Heart left ventricle (tissue), 16 donors: ENCODE measurements around the gene PIK3AP1. TPM values are rescaled to one million over a fixed set of nuclear protein-coding genes. Genes with fewer than 3 reads are reported as not detected.

Source experiments
- ATAC-seq, 4 donors: fragments of 200-7000 bp; cut with Tn5 transposase; one replicate each; pipeline ENCODE4 v1.9.1; 2020 to 2022; ENCODE audit warnings: moderate library complexity in 4 of 4, mild to moderate bottlenecking in 3 of 4, moderate number of reproducible peaks in 1 of 4
- DNase-seq, 5 donors: peaks; one replicate each; pipeline ENCODE4 v3.0.0-alpha.2; 2020
- H3K27ac ChIP-seq, 12 donors: fragments of 200-600 bp; sonication (generic) in 4 of 12; one replicate each; pipeline versions ENCODE4 v1.5.0 to v1.8.0; 2016 to 2022; ENCODE audit warnings: mild to moderate bottlenecking in 2 of 12
- H3K27me3 ChIP-seq, 9 donors: fragments of 200-600 bp; sonication (generic) in 2 of 9; one replicate each; pipeline versions ENCODE4 v1.5.1 to v1.8.0; 2016 to 2022; ENCODE audit warnings: mild to moderate bottlenecking in 3 of 9
- H3K36me3 ChIP-seq, 9 donors: fragments of 200-600 bp; sonication (generic) in 2 of 9; one replicate each; pipeline versions ENCODE4 v1.5.0 to v1.8.0; 2018 to 2022; ENCODE audit warnings: mild to moderate bottlenecking in 2 of 9
- H3K4me1 ChIP-seq, 12 donors: fragments of 200-600 bp; sonication (generic) in 4 of 12; one replicate each; pipeline versions ENCODE4 v1.5.0 to v1.8.0; 2016 to 2022; ENCODE audit warnings: mild to moderate bottlenecking in 3 of 12
- H3K4me3 ChIP-seq, 12 donors: fragments of 200-600 bp; sonication (generic) in 4 of 12; one replicate each; pipeline versions ENCODE4 v1.5.0 to v1.8.0; 2017 to 2022; ENCODE audit warnings: mild to moderate bottlenecking in 9 of 12, moderate library complexity in 4 of 12
- H3K9me3 ChIP-seq, 12 donors: fragments of 200-600 bp; sonication (generic) in 4 of 12; one replicate each; pipeline versions ENCODE4 v1.5.0 to v1.8.0; 2016 to 2022; ENCODE audit warnings: mild to moderate bottlenecking in 1 of 12
- CTCF ChIP-seq, 12 donors: fragments of 200-600 bp; sonication (generic) in 4 of 12; IDR thresholded peaks; one replicate each; pipeline versions ENCODE4 v1.5.0 to v1.8.0; 2018 to 2022; ENCODE audit warnings: antibody characterized with exemption in 12 of 12, mild to moderate bottlenecking in 5 of 12
- POLR2A ChIP-seq, 2 donors: fragments of 450-650 bp; IDR thresholded peaks; one replicate each; pipeline ENCODE4 v1.6.1; 2017; ENCODE audit warnings: antibody characterized with exemption in 2 of 2, mild to moderate bottlenecking in 2 of 2, moderate library complexity in 2 of 2
- WGBS, 4 donors: extraction: QIAGEN DNeasy Blood & Tissue Kit in 2 of 4; methylation state at CpG; one replicate each; pipeline versions ENCODE4 v1.1.5 to v1.1.7; 2013 to 2018; 5-methylcytosine and 5-hydroxymethylcytosine counted together
- intact Hi-C, 10 donors: fragments of 100-400 bp; cut with DNase I; formaldehyde crosslinking; loops; one replicate each; pipeline versions ENCODE4 v1.11.1 to v1.14.2; 2022
- polyA plus RNA-seq, 2 donors: library from polyadenylated mRNA; stranded (reverse); fragments of 200-250 nt; gene quantifications; one replicate each; pipeline ENCODE4 v1.2.3, GENCODE V29; 2013
- total RNA-seq, 9 donors: library from RNA; depleted of rRNA in 2 of 9; stranded (reverse); fragments of >200 nt in 2 of 9; fragmentation: NEBNext Ultra II Directional in 3 of 9; extraction: Animal tissue kit (Norgen Biotek cat#: 25700) in 3 of 9; gene quantifications; one replicate each; pipeline versions ENCODE4 v1.1.0 to v1.2.4, GENCODE V29; 2016 to 2023
- donor health status: ischemic (EF 13 %, LVEDD 7.1; RV severe dilation, severe dysfunction).
- donor health status: healthy with polysubstance abuse.
- donor health status: DM: no; HTN: yes; CAD: no.
- donor health status: DM: no; HTN: no; CAD: no.
- donor health status: ischemic (EF 25% LVEDD 6.9; RV normal size, moderate dysfunction).
- donor health status: ischemic (EF 25% LVEDD 5.7; RV mildly dilated, moderate dysfunction).
- donor health status: healthy.
- donor health status: DM: yes; HTN: yes; CAD: no.
- donor health status: ischemic (EF 35%, LVEDD 5.7; RV mildly dilated, moderate dysfunction).
- donor health status: nonischemic (EF 11% LVEDD 7.7; RV severe dilation, severe dysfunction).
- donor health status: DM: yes; HTN: yes; CAD: no.
- donor health status: PGD.
- donor health status: ischemic (EF 29% LVEDD 5.4; RV normal size, mild dysfunction).
- donor health status: nonischemic (EF 23%, LVEDD 6.1; RV moderate dilation, normal function).

The PIK3AP1 gene
- total and polyA plus RNA-seq, 11 donors = 1.3 to 37.9 (median 4.4) TPM

GRCh38 chr10:96678725-96679124, 41.6 kb downstream of the PIK3AP1 start:
- peaks cover 0 to 33% (median 0%) of the 10 kb centered on the region in 12 donors for H3K4me1 ChIP-seq
- WGBS, 4 donors = 89 to 95% (median 92%) methylated on average over 1 of the region's 1 CpG
- no peaks in the 10 kb centered on the region for H3K36me3 ChIP-seq
- intact Hi-C loops = no loop called here
- DNase-seq = no peak
- no peak overlapping the region for H3K4me3 ChIP-seq
- ATAC-seq = no peak
- H3K27ac ChIP-seq = no peak overlapping the region
- peaks cover 0 to 13% (median 0%) of the 10 kb centered on the region in 9 donors for H3K27me3 ChIP-seq
- TF ChIP-seq CTCF (IDR thresholded peaks at IDR 0.05) (no peak), POLR2A (IDR thresholded peaks at IDR 0.05) (no peak)
- no peaks in the 10 kb centered on the region for H3K9me3 ChIP-seq

GRCh38 chr10:96676272-96677112, 43.8 kb downstream of the PIK3AP1 start:
- 79 to 90% (median 87%) methylated on average over 10 of the region's 10 CpGs for WGBS, 4 donors
- intact Hi-C loops = no loop called here
- TF ChIP-seq CTCF (IDR thresholded peaks at IDR 0.05) (no peak), POLR2A (IDR thresholded peaks at IDR 0.05) (no peak)
- Histone ChIP-seq H3K4me1 (peaks cover 0 to 37% (median 0%) of the 10 kb centered on the region in 12 donors), H3K4me3 (no peak overlapping the region), H3K9me3 (no peaks in the 10 kb centered on the region), H3K27ac (no peak overlapping the region), H3K27me3 (peaks cover 0 to 13% (median 0%) of the 10 kb centered on the region in 9 donors), H3K36me3 (no peaks in the 10 kb centered on the region)
- DNase-seq (no peak), ATAC-seq (no peak)

GRCh38 chr10:96675846-96676245, 44.5 kb downstream of the PIK3AP1 start:
- Histone ChIP-seq H3K27me3 (peaks cover 0 to 13% (median 0%) of the 10 kb centered on the region in 9 donors), H3K4me3 (no peak overlapping the region), H3K27ac (no peak overlapping the region), H3K36me3 (no peaks in the 10 kb centered on the region), H3K4me1 (peaks cover 0 to 40% (median 0%) of the 10 kb centered on the region in 12 donors), H3K9me3 (no peaks in the 10 kb centered on the region)
- no peak for ATAC-seq
- DNase-seq = no peak
- 90 to 93% (median 92%) methylated on average over 3 of the region's 3 CpGs for WGBS, 4 donors
- intact Hi-C loops = no loop called here
- no peak for TF ChIP-seq POLR2A (IDR thresholded peaks at IDR 0.05)
- TF ChIP-seq CTCF (IDR thresholded peaks at IDR 0.05) = no peak

- H3K9me3 ChIP-seq = no peaks in the 10 kb centered on the region
- H3K4me3 ChIP-seq = peak overlapping the region in 4 of 12 donors; percentile 15 to 30 (median 27)
- peaks cover 0 to 48% (median 0%) of the 10 kb centered on the region in 12 donors for H3K4me1 ChIP-seq
- peak overlapping the region in 7 of 12 donors; percentile 2 to 89 (median 51) for H3K27ac ChIP-seq
- peak in 3 of 4 donors; percentile 60 to 76 (median 69) for ATAC-seq
- peak in 3 of 5 donors; percentile 29 to 51 (median 35) for DNase-seq
- H3K36me3 ChIP-seq = no peaks in the 10 kb centered on the region
- intact Hi-C loops = no loop called here
- 51 to 62% (median 56%) methylated on average over 11 of the region's 11 CpGs for WGBS, 4 donors
- peaks cover 0 to 3% (median 0%) of the 10 kb centered on the region in 9 donors for H3K27me3 ChIP-seq
- TF ChIP-seq CTCF (IDR thresholded peaks at IDR 0.05) (no peak), POLR2A (IDR thresholded peaks at IDR 0.05) (no peak)
These were observed 46.8 kb downstream of the PIK3AP1 start for GRCh38 chr10:96673318-96674099.
